ENCODE results near the gene NUFIP1.

NUFIP1 gene

DNA sequence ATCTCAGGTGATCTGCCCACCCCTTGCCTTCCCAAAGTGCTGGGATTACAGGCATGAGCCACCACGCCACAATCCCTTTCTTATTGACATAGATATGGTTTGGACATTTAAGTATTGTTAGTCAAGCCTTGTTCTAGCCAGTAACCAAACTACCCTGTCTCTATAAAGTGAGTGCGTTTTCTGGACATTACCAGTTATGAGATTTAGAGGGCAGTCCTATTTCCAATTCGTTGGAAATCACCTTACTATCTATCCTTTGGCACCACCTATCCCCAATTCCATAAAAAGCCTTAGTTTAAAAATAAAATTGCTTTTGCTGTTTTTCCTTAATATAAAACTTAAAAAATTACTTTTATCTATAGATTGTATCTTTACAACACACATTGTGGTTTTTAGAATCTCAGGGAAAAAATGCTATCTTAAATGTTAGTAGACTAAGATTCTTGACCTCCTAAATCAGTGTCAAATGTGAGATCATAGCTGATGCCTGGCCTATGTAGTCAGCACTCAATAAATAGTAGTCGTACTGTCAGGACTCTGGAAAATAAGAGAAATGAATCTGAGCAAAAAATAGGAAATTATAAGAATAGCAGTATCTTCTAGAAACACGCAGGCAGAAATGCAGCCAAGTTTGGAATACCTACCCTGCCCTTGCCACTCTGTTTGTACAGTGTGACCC is 57.0 kb downstream of the NUFIP1 start:
- H3K4me3 ChIP-seq (ENCODE audit: low read length) = no peak overlapping the region
- DNase-seq (ENCODE audit: low read depth) = no peak
- TF ChIP-seq, protein P1, sequence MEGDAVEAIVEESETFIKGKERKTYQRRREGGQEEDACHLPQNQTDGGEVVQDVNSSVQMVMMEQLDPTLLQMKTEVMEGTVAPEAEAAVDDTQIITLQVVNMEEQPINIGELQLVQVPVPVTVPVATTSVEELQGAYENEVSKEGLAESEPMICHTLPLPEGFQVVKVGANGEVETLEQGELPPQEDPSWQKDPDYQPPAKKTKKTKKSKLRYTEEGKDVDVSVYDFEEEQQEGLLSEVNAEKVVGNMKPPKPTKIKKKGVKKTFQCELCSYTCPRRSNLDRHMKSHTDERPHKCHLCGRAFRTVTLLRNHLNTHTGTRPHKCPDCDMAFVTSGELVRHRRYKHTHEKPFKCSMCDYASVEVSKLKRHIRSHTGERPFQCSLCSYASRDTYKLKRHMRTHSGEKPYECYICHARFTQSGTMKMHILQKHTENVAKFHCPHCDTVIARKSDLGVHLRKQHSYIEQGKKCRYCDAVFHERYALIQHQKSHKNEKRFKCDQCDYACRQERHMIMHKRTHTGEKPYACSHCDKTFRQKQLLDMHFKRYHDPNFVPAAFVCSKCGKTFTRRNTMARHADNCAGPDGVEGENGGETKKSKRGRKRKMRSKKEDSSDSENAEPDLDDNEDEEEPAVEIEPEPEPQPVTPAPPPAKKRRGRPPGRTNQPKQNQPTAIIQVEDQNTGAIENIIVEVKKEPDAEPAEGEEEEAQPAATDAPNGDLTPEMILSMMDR (conservative IDR thresholded peaks at IDR 0.05; ENCODE audit: low read depth, low read length) = no peak

DNA sequence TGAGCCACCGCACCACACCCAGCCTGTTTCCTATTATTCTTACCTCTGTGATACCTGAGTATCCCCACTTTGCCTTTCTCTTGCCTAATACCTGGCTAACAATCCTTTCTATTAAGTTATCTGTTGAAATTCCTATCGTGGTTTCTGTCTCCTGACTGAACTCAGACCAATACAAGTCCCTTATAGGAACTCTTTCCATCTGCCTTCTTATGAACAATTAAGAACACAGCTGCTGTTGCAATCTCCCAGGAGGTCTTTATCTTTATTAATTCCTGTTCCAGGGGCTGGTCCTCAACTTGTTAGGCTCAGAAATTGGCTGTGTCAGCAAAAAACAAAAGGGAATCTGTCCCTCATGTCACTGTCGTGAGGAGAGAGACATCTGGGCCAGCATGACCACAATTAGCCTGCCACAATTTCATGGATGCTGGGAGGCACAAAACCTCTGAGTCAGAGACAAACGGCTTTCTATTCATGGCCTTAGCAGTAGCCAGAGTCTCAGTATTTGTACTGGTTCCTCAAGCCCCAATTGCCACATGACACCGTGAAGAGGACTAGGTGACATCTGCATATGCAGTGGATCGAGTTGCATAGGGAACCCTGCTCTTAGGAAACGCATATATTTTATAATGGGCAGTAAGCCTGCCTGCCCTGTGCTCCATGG is 58.2 kb downstream of the NUFIP1 start:
- H3K4me3 ChIP-seq (ENCODE audit: low read length) = no peak overlapping the region
- TF ChIP-seq, protein P1 (conservative IDR thresholded peaks at IDR 0.05; ENCODE audit: low read depth, low read length) = no peak
- DNase-seq (ENCODE audit: low read depth) = no peak

DNA sequence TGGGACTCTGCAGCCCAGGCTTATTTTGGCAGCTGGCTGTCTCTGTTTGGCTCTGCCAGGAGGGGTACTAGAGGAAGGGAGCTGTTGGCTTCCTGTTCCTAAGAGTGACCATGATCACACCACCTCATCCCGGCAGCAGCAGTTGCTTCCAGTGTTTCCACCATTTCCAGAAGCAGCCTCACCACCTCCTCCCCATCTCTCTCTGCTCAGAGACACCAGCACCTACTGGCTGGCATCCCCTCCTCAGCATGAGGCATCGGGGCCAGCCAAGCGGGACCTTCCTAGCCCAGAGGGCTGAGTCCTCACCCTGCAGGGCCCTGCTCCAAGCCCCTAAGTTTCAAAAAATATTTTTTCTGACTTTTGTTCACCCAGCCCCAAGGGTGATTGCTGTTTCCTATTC is 59.0 kb downstream of the NUFIP1 start:
- TF ChIP-seq, protein P1 (conservative IDR thresholded peaks at IDR 0.05; ENCODE audit: low read depth, low read length) = no peak
- no peak for DNase-seq (ENCODE audit: low read depth)
- no peak overlapping the region for H3K4me3 ChIP-seq (ENCODE audit: low read length)

DNA sequence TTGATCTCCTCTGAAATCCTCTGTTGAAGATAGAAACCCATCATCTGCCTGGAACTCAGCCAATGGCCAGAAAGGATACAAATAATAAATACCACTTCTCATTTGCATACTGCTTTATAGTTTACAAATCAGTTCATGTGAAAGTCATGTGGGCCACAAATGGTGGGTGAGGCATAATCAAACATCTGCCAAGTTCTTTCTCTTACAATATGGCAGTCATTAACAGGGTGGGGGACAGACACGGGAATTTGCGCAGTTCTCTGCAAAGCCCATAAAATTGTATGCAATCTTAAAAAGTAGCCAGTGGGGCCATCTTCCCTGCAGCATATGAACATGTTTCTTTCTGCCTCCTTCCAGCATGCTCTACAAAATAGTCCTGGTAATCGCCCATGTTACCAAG is 59.6 kb downstream of the NUFIP1 start:
- no peak overlapping the region for H3K4me3 ChIP-seq (ENCODE audit: low read length)
- TF ChIP-seq, protein P1 (conservative IDR thresholded peaks at IDR 0.05; ENCODE audit: low read depth, low read length) = no peak
- DNase-seq (ENCODE audit: low read depth) = no peak

DNA sequence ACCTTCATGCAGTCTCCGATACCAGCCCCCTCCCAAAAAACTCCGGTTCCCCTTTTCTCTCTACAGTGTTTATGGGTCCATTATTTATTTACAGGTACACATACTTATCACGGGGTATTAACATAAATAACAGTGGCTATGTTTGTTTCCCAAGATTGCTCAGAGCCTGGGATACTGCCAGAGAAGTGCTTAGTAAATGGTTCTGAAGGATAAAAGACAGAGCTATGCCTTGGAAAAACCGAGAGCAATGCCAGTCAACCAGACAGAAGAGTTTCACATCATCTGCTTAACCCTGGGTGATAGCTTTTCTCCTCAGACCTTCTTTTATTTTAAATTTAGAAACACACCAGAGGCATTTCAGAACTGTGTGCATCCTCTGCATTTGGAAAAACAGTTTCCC is 61.3 kb downstream of the NUFIP1 start:
- TF ChIP-seq, protein P1 (conservative IDR thresholded peaks at IDR 0.05; ENCODE audit: low read depth, low read length) = no peak
- no peak for DNase-seq (ENCODE audit: low read depth)
- H3K4me3 ChIP-seq (ENCODE audit: low read length) = no peak overlapping the region

DNA sequence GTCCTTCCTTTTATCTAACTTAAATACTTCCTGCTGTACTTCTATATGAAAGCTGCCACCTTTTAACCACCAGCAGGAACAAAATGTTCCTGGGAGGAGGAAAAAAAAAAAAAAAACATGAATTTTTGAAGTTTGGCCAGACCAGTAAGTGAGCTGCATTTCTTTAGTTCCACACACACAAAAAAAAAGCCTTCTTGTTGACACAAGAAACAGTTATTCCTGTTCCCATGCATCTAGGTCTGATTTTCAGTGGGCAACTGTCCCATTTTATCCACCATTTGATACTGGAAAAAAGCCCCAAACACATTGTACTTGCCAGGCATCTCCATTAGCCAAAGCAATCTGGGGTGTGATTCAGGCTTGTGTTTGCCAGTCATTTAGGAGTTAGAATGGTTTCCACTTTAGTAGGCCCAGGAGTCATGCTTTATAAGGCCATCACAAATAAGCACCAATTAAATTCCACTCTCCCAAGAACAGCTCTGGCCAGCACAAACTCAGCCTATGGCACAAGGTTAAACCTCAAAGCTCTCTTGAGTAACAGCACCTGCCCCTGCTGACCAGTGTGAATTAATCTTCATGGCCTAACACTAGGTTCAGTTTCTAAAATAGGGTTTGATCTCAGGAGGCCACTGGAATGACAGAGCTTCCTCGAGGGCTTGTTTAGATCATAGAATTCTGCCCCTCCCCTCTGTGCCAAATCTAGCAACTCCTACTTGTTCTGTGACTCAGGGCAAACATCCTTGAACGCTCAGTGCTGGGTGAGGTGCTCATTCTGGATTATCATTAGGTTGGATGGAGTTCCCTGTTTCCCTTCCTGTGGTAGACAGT is 67.1 kb downstream of the NUFIP1 start:
- TF ChIP-seq, protein P1 (conservative IDR thresholded peaks at IDR 0.05; ENCODE audit: low read depth, low read length) = no peak
- DNase-seq (ENCODE audit: low read depth) = peak; percentile 88
- no peak overlapping the region for H3K4me3 ChIP-seq (ENCODE audit: low read length)

Measured in retinal pigment epithelial cell (primary cell).